OCI-LY7 (cell line): ENCODE results near the gene CCDC87.

Source experiments
- EZH2phosphoT487 ChIP-seq: fragments of 200-600 bp; sonication (generic); IDR thresholded peaks from 2 replicates; pipeline ENCODE4 v1.6.1; 2018; ENCODE audit warnings: low read depth, borderline replicate concordance, mild to moderate bottlenecking, mixed run types, antibody characterized with exemption, low read length, moderate library complexity, mixed read lengths
- TF ChIP-seq, protein P1 (sequence below): fragments of 200-600 bp; sonication (generic); conservative IDR thresholded peaks from 2 replicates; pipeline ENCODE4 v1.5.1; 2014; ENCODE audit warnings: mild to moderate bottlenecking, antibody characterized with exemption, low read length, moderate library complexity, mixed read lengths

DNA sequence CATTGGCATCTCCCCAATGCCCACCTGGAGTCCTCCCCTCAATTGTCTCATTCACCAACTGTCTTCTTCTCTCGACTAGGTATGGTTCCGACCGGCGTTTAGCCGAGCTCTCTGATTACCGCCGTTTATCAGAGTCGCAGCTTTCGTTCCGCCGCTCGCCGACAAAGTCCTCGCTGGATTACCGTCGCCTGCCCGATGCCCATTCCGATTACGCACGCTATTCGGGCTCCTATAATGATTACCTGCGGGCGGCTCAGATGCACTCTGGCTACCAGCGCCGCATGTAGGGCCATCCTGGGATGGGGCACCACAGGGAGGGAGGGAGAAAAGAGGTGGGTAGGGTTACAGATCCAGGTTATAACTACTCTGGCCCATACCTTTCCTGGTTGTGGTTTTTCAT lies 33.5 kb upstream of the CCDC87 start:
- TF ChIP-seq, protein P1, sequence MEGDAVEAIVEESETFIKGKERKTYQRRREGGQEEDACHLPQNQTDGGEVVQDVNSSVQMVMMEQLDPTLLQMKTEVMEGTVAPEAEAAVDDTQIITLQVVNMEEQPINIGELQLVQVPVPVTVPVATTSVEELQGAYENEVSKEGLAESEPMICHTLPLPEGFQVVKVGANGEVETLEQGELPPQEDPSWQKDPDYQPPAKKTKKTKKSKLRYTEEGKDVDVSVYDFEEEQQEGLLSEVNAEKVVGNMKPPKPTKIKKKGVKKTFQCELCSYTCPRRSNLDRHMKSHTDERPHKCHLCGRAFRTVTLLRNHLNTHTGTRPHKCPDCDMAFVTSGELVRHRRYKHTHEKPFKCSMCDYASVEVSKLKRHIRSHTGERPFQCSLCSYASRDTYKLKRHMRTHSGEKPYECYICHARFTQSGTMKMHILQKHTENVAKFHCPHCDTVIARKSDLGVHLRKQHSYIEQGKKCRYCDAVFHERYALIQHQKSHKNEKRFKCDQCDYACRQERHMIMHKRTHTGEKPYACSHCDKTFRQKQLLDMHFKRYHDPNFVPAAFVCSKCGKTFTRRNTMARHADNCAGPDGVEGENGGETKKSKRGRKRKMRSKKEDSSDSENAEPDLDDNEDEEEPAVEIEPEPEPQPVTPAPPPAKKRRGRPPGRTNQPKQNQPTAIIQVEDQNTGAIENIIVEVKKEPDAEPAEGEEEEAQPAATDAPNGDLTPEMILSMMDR = no peak
- no peak for TF ChIP-seq EZH2phosphoT487
